ENCODE results near the gene HLA-DQB1. TPM values are rescaled to one million over a fixed set of nuclear protein-coding genes. Genes with fewer than 3 reads are reported as not detected.

Gene HLA-DQB1
- total and polyA plus RNA-seq, 2 of the 8 experiments (the other 6 are each of a cell fraction or from before 2014, with no cell fraction given), result 1.2 to 5.2 TPM

DNA sequence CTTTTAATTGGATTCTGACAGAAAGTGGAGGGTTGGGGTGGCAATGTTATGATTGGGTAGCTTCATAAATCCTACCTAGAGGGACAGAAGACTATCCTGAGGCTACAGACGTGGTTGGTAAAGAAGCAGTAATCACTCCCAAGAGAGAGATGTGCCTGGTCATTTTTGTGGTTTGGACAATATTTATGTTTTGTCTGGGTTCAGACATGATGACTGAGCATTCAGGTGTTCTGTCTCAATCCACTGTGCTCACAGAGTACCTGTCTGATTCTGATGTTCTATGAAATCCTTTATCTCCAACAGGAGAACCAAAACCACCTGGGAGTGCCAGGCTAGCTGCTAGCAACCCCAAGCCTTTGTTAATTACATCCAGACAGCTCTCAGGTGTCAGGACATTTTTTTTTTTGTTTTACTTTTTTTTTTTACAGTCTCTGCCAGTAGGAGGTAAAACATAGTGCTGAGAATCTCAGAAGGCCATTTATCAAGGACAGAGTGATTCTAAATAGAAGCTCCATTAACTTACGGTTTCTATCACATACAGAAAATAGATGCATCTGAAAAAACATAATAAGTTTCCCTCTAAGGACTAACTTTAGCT is 30.8 kb downstream of the HLA-DQB1 start:
- no peak overlapping the region for H3K18ac ChIP-seq (ENCODE audit: extremely low read depth, low read length)
- no peak overlapping the region for H3K4me2 ChIP-seq (ENCODE audit: insufficient read depth in 1 of 2, low read depth in 2 of 2, low read length in 2 of 2)
- H3K79me2 ChIP-seq (ENCODE audit: control insufficient read depth in 1 of 2, insufficient read depth in 2 of 2, low read length in 2 of 2), result no peaks in the 10 kb centered on the region
- no peak overlapping the region for H3K27ac ChIP-seq (ENCODE audit: low read depth, low read length)
- no peak overlapping the region for H3K4ac ChIP-seq (replicated peaks; ENCODE audit: insufficient read length, low read depth, low read length)
- no peak overlapping the region for H2AFZ ChIP-seq (ENCODE audit: low read length)
- no peaks in the 10 kb centered on the region for H3K27me3 ChIP-seq (replicated peaks in 1 of 4; ENCODE audit: control insufficient read depth in 3 of 4, extremely low read depth in 1 of 4, insufficient read depth in 3 of 4, low read length in 3 of 4)
- no peak overlapping the region for H3K56ac ChIP-seq (replicated peaks; ENCODE audit: insufficient read length, low read depth, low read length)
- CTCF ChIA-PET (ENCODE audit: partially characterized antibody), result interaction anchor here (1.4 kb wide), 1 partner anchor 13 kb away, joined by 6 read pairs; no protein-coding TSS in a partner anchor
- H3K36me3 ChIP-seq (ENCODE audit: control insufficient read depth in 2 of 4, insufficient read depth in 4 of 4, low read length in 3 of 4), result no peaks in the 10 kb centered on the region
- H2BK12ac ChIP-seq (ENCODE audit: low read depth, low read length), result no peak overlapping the region
- no peaks in the 10 kb centered on the region for H3K9me3 ChIP-seq (ENCODE audit: insufficient read depth in 2 of 2, low read depth in 1 of 2, low read length in 1 of 2)
- no peak overlapping the region for H4K91ac ChIP-seq (replicated peaks; ENCODE audit: insufficient read length, low read length)
- no peak overlapping the region for H3K23ac ChIP-seq (ENCODE audit: insufficient read length)
- H4K8ac ChIP-seq (ENCODE audit: extremely low read depth, insufficient read depth, low read length), result no peak overlapping the region
- no peaks in the 10 kb centered on the region for H3K79me1 ChIP-seq (ENCODE audit: low read depth, low read length)
- H2BK20ac ChIP-seq (ENCODE audit: low read length), result no peak overlapping the region
- no peak overlapping the region for H3K14ac ChIP-seq (ENCODE audit: insufficient read length)
- H2BK5ac ChIP-seq (ENCODE audit: low read depth, low read length), result no peak overlapping the region
- no peak overlapping the region for H4K5ac ChIP-seq (ENCODE audit: insufficient read length, low read depth, low read length)
- no peak overlapping the region for H3K9ac ChIP-seq (replicated peaks in 1 of 4; ENCODE audit: extremely low read depth in 1 of 4, low read depth in 3 of 4, low read length in 3 of 4)
- H3K4me1 ChIP-seq (replicated peaks in 1 of 4; ENCODE audit: control insufficient read depth in 3 of 4, insufficient read depth in 4 of 4, low read length in 3 of 4), result no peaks in the 10 kb centered on the region
- POLR2A ChIA-PET (ENCODE audit: partially characterized antibody), result no interaction called here
- H2BK15ac ChIP-seq (ENCODE audit: low read length), result no peak overlapping the region
- no peak overlapping the region for H2AK5ac ChIP-seq (ENCODE audit: low read depth, low read length)
- no peaks in the 10 kb centered on the region for H4K20me1 ChIP-seq (replicated peaks in 1 of 2; ENCODE audit: control insufficient read depth in 1 of 2, insufficient read depth in 2 of 2, low read length in 2 of 2)
- no peak overlapping the region for H2BK120ac ChIP-seq (replicated peaks; ENCODE audit: low read depth, low read length)
- DNase-seq (ENCODE audit: low read depth in 1 of 2, low spot score in 2 of 2), result no peak
- H3K4me3 ChIP-seq (ENCODE audit: extremely low read depth in 1 of 4, insufficient read depth in 2 of 4, low read depth in 3 of 4, low read length in 4 of 4), result no peak overlapping the region
- 41% methylated on average over 2 of the region's 2 CpGs; no CpG with 5 or more reads in 1 of the 2 experiments for whole genome bisulfite sequencing, 2 experiments (ENCODE audit: extremely low coverage in 1 of 2, insufficient coverage in 1 of 2, insufficient read length in 1 of 2, insufficient replicate concordance in 2 of 2, low coverage in 1 of 2, low lambda C conversion rate in 2 of 2, missing lambda C conversion rate in 1 of 2)
- FAIRE-seq, result no peak
- H3K23me2 ChIP-seq (ENCODE audit: low read depth, low read length), result no peaks in the 10 kb centered on the region
- TF ChIP-seq TAF1 (IDR thresholded peaks at IDR 0.05; ENCODE audit: low read depth, low read length) (no peak), JUND (IDR thresholded peaks at IDR 0.05; ENCODE audit: low read length) (no peak), RNF2 (IDR thresholded peaks at IDR 0.05; ENCODE audit: borderline replicate concordance, low read depth, low read length, missing control alignments, poor library complexity, severe bottlenecking) (no peak), RAD21 (IDR thresholded peaks at IDR 0.05 in 1 of 2, conservative IDR thresholded peaks at IDR 0.05 in 1 of 2; ENCODE audit: low read depth in 2 of 2, low read length in 2 of 2) (no peak), SRF (IDR thresholded peaks at IDR 0.05; ENCODE audit: low read depth, low read length) (no peak), RFX5 (IDR thresholded peaks at IDR 0.05; ENCODE audit: borderline replicate concordance, low read depth, low read length) (no peak), HDAC2 (IDR thresholded peaks at IDR 0.05; ENCODE audit: borderline replicate concordance in 1 of 2, low read depth in 2 of 2, low read length in 2 of 2) (no peak), SP1 (IDR thresholded peaks at IDR 0.05; ENCODE audit: low read depth, low read length) (no peak), KDM5A (IDR thresholded peaks at IDR 0.05; ENCODE audit: low read length) (no peak), SP2 (IDR thresholded peaks at IDR 0.05; ENCODE audit: low read length) (no peak), CBX5 (IDR thresholded peaks at IDR 0.05; ENCODE audit: low read depth, low read length) (no peak), ZNF274 (IDR thresholded peaks at IDR 0.05; ENCODE audit: borderline replicate concordance, extremely low read depth, low read length) (no peak)
- TF ChIP-seq, protein P1, sequence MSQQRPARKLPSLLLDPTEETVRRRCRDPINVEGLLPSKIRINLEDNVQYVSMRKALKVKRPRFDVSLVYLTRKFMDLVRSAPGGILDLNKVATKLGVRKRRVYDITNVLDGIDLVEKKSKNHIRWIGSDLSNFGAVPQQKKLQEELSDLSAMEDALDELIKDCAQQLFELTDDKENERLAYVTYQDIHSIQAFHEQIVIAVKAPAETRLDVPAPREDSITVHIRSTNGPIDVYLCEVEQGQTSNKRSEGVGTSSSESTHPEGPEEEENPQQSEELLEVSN (IDR thresholded peaks at IDR 0.05), result no peak

Data from H1 (cell line).